B cell (primary cell): ENCODE results near the gene PPP3R1. TPM values are rescaled to one million over a fixed set of nuclear protein-coding genes. Genes with fewer than 3 reads are reported as not detected.
A peak's percentile ranks its signal among the peaks of the same experiment; 100 is the strongest.

Source experiments
- ATAC-seq: fragments of 200-7000 bp; cut with Tn5 transposase; one replicate; pipeline ENCODE4 v1.10.0; 2021; ENCODE audit warnings: low read depth, mild to moderate bottlenecking, moderate number of reproducible peaks, moderate library complexity
- CTCF ChIA-PET: fragments of 350-600 bp; sonication (Branson Sonifier 250); formaldehyde crosslinking; loops from one replicate; lab custom pipeline; 2021; ENCODE audit warnings: antibody characterized with exemption, inconsistent platforms; lab: Charles Lee
- POLR2A ChIA-PET: fragments of 350-600 bp; sonication (Branson Sonifier 250); formaldehyde crosslinking; loops from one replicate; lab custom pipeline; 2021; ENCODE audit warnings: antibody characterized with exemption; lab: Charles Lee
- DNase-seq: peaks from one replicate; pipeline ENCODE4 v3.0.0; 2013
- H2AFZ ChIP-seq: 2 replicates; pipeline ENCODE4 v1.6.1; 2012; ENCODE audit warnings: mild to moderate bottlenecking, low read depth, low read length; ENCODE audit not compliant: insufficient read depth, poor library complexity, severe bottlenecking
- H3K27ac ChIP-seq, 2 donors: 1 replicate in 1 of 2; 2 replicates in 1 of 2; pipeline ENCODE4 v1.5.1; 2012 to 2013; ENCODE audit warnings: low read length in 2 of 2, mild to moderate bottlenecking in 2 of 2, moderate library complexity in 1 of 2
- H3K27me3 ChIP-seq, 4 experiments: fragments of 200-600 bp in 1 of 4; sonication (generic) in 1 of 4; replicated peaks in 1 of 4; 1 replicate in 2 of 4; 2 replicates in 2 of 4; pipeline versions ENCODE4 v1.6.1 to v1.7.0; 2013 to 2016; ENCODE audit warnings: low read length in 3 of 4, mild to moderate bottlenecking in 2 of 4, mixed read lengths in 1 of 4, moderate library complexity in 1 of 4; ENCODE audit not compliant: insufficient read depth in 4 of 4, control insufficient read depth in 3 of 4; ENCODE audit errors: control extremely low read depth in 1 of 4
- H3K36me3 ChIP-seq, 2 experiments: replicated peaks in 1 of 2; 1 replicate in 1 of 2; 2 replicates in 1 of 2; pipeline versions ENCODE4 v1.6.1 to v1.7.1; 2013; ENCODE audit warnings: low read length in 1 of 2; ENCODE audit not compliant: insufficient read depth in 2 of 2, control insufficient read depth in 1 of 2; ENCODE audit errors: control extremely low read depth in 1 of 2, extremely low read depth in 1 of 2
- H3K4me1 ChIP-seq, 2 donors: fragments of 200-600 bp in 1 of 2; sonication (generic) in 1 of 2; 1 replicate in 1 of 2; 2 replicates in 1 of 2; pipeline versions ENCODE4 v1.5.1 to v1.6.1; 2013 to 2017; ENCODE audit warnings: low read length in 2 of 2; ENCODE audit not compliant: control insufficient read depth in 2 of 2, insufficient read depth in 2 of 2
- H3K4me2 ChIP-seq: replicated peaks from 2 replicates; pipeline ENCODE3; 2012; ENCODE audit warnings: mild to moderate bottlenecking, low read depth, low read length; ENCODE audit not compliant: poor library complexity, severe bottlenecking
- H3K4me3 ChIP-seq, 5 experiments: fragments of 200-600 bp in 1 of 5; sonication (generic) in 1 of 5; 1 replicate in 3 of 5; 2 replicates in 2 of 5; pipeline versions ENCODE4 v1.5.1 to v1.7.0; 2011 to 2016; ENCODE audit warnings: low read length in 4 of 5, mild to moderate bottlenecking in 4 of 5, low read depth in 2 of 5, control low read depth in 1 of 5, moderate library complexity in 1 of 5; ENCODE audit not compliant: insufficient read depth in 1 of 5; ENCODE audit errors: control extremely low read depth in 1 of 5, extremely low read depth in 1 of 5
- H3K79me2 ChIP-seq: fragments of 200-600 bp; sonication (generic); one replicate; pipeline ENCODE4 v1.6.0; 2016; ENCODE audit warnings: low read length; ENCODE audit not compliant: control insufficient read depth, insufficient read depth
- H3K9ac ChIP-seq: fragments of 200-600 bp; sonication (generic); 2 replicates; pipeline ENCODE4 v1.6.1; 2017; ENCODE audit warnings: mild to moderate bottlenecking, low read length, moderate library complexity
- H3K9me3 ChIP-seq, 3 donors: one replicate each; pipeline versions ENCODE4 v1.6.1 to v1.7.1; 2013; ENCODE audit warnings: low read length in 2 of 3; ENCODE audit not compliant: control insufficient read depth in 2 of 3, insufficient read depth in 1 of 3; ENCODE audit errors: control extremely low read depth in 1 of 3
- H4K20me1 ChIP-seq: 2 replicates; pipeline ENCODE4 v1.6.0; 2012; ENCODE audit warnings: mild to moderate bottlenecking, low read length; ENCODE audit not compliant: insufficient read depth, control insufficient read depth, poor library complexity, severe bottlenecking
- H3K27ac Mint-ChIP-seq: one replicate; pipeline ENCODE4 v1.8.0; 2021; ENCODE audit warnings: mixed read lengths
- H3K27me3 Mint-ChIP-seq: one replicate; pipeline ENCODE4 v1.8.0; 2021; ENCODE audit warnings: mixed read lengths
- H3K4me1 Mint-ChIP-seq: one replicate; pipeline ENCODE4 v1.8.0; 2021; ENCODE audit warnings: mixed read lengths
- H3K4me3 Mint-ChIP-seq: one replicate; pipeline ENCODE4 v1.8.0; 2021; ENCODE audit warnings: mixed read lengths
- H3K9me3 Mint-ChIP-seq: one replicate; pipeline ENCODE4 v1.8.0; 2022; ENCODE audit warnings: mixed read lengths; ENCODE audit not compliant: insufficient read depth
- EZH2 ChIP-seq: IDR thresholded peaks from 2 replicates; pipeline ENCODE4 v1.6.1; 2012; ENCODE audit warnings: borderline replicate concordance, low read depth, mild to moderate bottlenecking, moderate library complexity, low read length; ENCODE audit not compliant: insufficient read depth, poor library complexity, severe bottlenecking
- WGBS: methylation state at CpG from one replicate; pipeline ENCODE4 v1.1.5; 2013; ENCODE audit warnings: missing lambda C conversion rate; ENCODE audit not compliant: insufficient coverage; 5-methylcytosine and 5-hydroxymethylcytosine counted together
- intact Hi-C: fragments of 100-400 bp; cut with micrococcal nuclease; formaldehyde crosslinking; loops from one replicate; pipeline ENCODE4 v1.10.0; 2022
- polyA plus RNA-seq: library from polyadenylated mRNA; depleted of rRNA; stranded (reverse); fragments of >200 nt; gene quantifications from 2 replicates; pipeline ENCODE4 v1.2.3, GENCODE V29; 2012
- total RNA-seq, 2 donors: library from RNA; stranded (reverse); fragments of 120-200 nt in 1 of 2; gene quantifications; 1 replicate in 1 of 2; 2 replicates in 1 of 2; pipeline versions ENCODE4 v1.2.3 to v1.2.4, GENCODE V29; 2013 to 2022
- TF ChIP-seq, protein P1 (sequence below): fragments of 200-600 bp; IDR thresholded peaks from one replicate; pipeline ENCODE4 v1.8.0; 2022; ENCODE audit warnings: antibody characterized with exemption, mild to moderate bottlenecking

PPP3R1 gene
- total and polyA plus RNA-seq, 2 donors (not counting 1 experiment from before 2014, with no cell fraction given), result 17.9 to 55.6 TPM

DNA sequence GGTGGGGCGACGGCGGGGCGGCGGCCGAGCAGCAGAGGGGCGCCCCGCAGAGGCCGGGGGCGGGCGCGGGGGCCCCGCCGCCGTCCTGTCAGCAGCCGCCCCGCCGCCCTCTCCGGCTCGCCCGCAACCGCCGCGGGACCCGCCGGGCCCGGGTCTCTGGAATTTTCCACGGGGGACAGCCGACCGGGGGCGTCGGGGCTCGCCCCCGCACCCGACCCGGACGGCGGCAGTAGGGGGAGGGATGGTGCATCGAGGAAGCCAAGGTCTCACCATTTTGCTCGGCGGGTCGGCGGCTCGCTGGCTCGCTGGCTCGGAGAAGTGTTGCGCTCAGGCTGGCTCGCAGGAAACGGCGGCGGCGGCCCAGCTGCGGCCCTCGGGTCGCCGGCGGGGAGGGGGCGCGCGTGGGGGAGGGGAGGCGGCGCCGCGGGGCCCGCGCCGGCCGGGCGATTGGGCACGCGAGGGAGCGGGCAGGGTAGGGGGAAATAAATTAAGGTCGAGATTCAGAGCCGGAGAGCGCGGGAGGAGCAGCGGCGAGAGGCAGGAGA, 405 bp downstream of the PPP3R1 start:
- CTCF ChIA-PET, result interaction anchor here (0.9 to 4.0 kb wide), 7 partner anchors 55 to 189 kb away, joined by 3 to 26 read pairs (median 13); partner anchors contain the start of gene PNO1
- peaks cover 33 to 49% of the 10 kb centered on the region in 2 donors for H3K4me1 ChIP-seq
- H4K20me1 ChIP-seq, result peaks cover 22% of the 10 kb centered on the region
- H3K36me3 ChIP-seq, result peaks cover 0 to 2% of the 10 kb centered on the region in 2 experiments
- DNase-seq, result no peak
- H3K4me3 Mint-ChIP-seq, result peak overlapping the region; percentile 98
- H3K9ac ChIP-seq, result peak overlapping the region; percentile 97
- H3K79me2 ChIP-seq, result peaks cover 65% of the 10 kb centered on the region
- H3K9me3 ChIP-seq, result no peaks in the 10 kb centered on the region
- H3K4me3 ChIP-seq, result peak overlapping the region; percentile 19 to 97 (median 77)
- peaks cover 36% of the 10 kb centered on the region for H3K4me1 Mint-ChIP-seq
- H2AFZ ChIP-seq, result peak overlapping the region; percentile 74
- POLR2A ChIA-PET, result interaction anchor here (0.5 to 2.3 kb wide), 4 partner anchors 58 to 1661 kb away, joined by 3 to 14 read pairs (median 5); partner anchors contain the start of genes APLF, FBXO48 and PNO1
- H3K27ac Mint-ChIP-seq, result peak overlapping the region; percentile 99
- H3K4me2 ChIP-seq, result peak overlapping the region; percentile 96
- no peaks in the 10 kb centered on the region for H3K9me3 Mint-ChIP-seq
- WGBS, result under 1% methylated on average over 77 of the region's 78 CpGs
- H3K27ac ChIP-seq, result peak overlapping the region; percentile 86 to 92
- ATAC-seq, result peak; percentile 4
- intact Hi-C loops, result loop anchor here (1.0 to 10.0 kb wide), 9 partner anchors 15 to 533 kb away; partner anchors contain the start of genes APLF, C1D, FBXO48 and PNO1
- TF ChIP-seq EZH2, result no peak
- TF ChIP-seq, protein P1, sequence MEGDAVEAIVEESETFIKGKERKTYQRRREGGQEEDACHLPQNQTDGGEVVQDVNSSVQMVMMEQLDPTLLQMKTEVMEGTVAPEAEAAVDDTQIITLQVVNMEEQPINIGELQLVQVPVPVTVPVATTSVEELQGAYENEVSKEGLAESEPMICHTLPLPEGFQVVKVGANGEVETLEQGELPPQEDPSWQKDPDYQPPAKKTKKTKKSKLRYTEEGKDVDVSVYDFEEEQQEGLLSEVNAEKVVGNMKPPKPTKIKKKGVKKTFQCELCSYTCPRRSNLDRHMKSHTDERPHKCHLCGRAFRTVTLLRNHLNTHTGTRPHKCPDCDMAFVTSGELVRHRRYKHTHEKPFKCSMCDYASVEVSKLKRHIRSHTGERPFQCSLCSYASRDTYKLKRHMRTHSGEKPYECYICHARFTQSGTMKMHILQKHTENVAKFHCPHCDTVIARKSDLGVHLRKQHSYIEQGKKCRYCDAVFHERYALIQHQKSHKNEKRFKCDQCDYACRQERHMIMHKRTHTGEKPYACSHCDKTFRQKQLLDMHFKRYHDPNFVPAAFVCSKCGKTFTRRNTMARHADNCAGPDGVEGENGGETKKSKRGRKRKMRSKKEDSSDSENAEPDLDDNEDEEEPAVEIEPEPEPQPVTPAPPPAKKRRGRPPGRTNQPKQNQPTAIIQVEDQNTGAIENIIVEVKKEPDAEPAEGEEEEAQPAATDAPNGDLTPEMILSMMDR, result no peak
- no peaks in the 10 kb centered on the region for H3K27me3 ChIP-seq
- H3K27me3 Mint-ChIP-seq, result no peaks in the 10 kb centered on the region
